Measurements from ENCODE around the gene KCNK3.

Gene KCNK3

GRCh38 chr2:26767129-26767528 lies 74.6 kb downstream of the KCNK3 start:
- H3K4me3 Mint-ChIP-seq = no peak overlapping the region
- peaks cover 3% of the 10 kb centered on the region for H3K27me3 Mint-ChIP-seq (ENCODE audit: low read depth)
- no peaks in the 10 kb centered on the region for H3K9me3 Mint-ChIP-seq
- H3K36me3 Mint-ChIP-seq (ENCODE audit: low read depth) = peaks cover 4% of the 10 kb centered on the region
- H3K27ac Mint-ChIP-seq = no peak overlapping the region
- peaks cover 32% of the 10 kb centered on the region for H3K4me1 Mint-ChIP-seq (ENCODE audit: low read depth)

GRCh38 chr2:26767894-26768487 lies 75.5 kb downstream of the KCNK3 start:
- Mint-ChIP-seq H3K4me1 (ENCODE audit: low read depth) (peaks cover 41% of the 10 kb centered on the region), H3K4me3 (no peak overlapping the region), H3K27me3 (ENCODE audit: low read depth) (no peaks in the 10 kb centered on the region), H3K9me3 (no peaks in the 10 kb centered on the region), H3K36me3 (ENCODE audit: low read depth) (peaks cover 6% of the 10 kb centered on the region), H3K27ac (no peak overlapping the region)

DNA sequence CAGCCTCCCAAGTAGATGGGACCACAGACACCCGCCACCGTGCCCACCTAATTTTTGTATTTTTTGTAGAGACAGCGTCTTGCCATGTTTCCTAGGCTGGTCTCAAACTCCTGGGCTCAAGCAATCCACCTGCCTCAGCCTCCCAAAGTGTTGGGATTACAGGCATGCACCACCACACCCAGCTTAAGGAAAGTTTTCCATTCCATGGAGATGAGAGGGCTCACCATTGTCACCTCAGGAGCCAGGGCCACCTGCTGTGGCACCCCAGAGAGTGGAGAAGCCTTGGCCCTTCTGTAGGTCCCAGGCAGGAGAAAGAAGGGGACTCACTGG lies 76.2 kb downstream of the KCNK3 start:
- no peaks in the 10 kb centered on the region for H3K27me3 Mint-ChIP-seq (ENCODE audit: low read depth)
- H3K36me3 Mint-ChIP-seq (ENCODE audit: low read depth) = peaks cover 6% of the 10 kb centered on the region
- no peak overlapping the region for H3K4me3 Mint-ChIP-seq
- H3K27ac Mint-ChIP-seq = peak overlapping the region; percentile 55
- no peaks in the 10 kb centered on the region for H3K9me3 Mint-ChIP-seq
- H3K4me1 Mint-ChIP-seq (ENCODE audit: low read depth) = peaks cover 42% of the 10 kb centered on the region

DNA sequence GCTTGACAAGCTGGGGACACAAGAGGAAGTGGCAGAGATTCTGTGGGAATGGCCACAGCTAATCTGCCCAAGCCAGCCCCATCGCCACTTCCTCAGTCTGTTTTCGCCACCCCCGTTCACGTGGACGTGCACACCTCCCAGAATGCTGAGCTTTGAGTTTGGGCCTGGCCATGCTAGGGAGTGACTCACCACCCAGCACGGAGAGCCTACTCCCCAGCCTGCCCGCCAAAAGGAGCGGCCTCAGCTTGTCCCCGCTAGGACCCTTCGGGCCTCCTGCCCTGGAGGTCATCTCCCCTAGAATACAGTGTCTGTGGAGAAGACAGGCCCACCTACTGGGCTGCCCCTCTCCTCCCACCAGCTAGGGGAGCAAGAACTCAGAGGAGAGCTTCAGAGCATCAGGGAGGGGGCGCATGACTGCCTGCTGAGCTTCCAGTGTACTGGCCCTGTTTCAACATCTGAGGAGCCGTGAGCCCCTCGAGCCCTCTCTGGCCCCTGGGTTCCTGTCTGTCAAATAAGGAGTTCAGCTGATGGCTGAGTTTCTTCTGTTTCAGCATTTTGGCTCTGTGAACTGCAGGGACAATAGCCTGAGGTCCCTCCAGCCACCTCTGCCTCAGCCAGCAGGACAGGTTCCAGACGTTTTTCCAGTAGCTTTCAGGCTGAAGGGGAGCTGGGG lies 76.7 kb downstream of the KCNK3 start:
- H3K27me3 Mint-ChIP-seq (ENCODE audit: low read depth) = no peaks in the 10 kb centered on the region
- H3K9me3 Mint-ChIP-seq = no peaks in the 10 kb centered on the region
- peaks cover 6% of the 10 kb centered on the region for H3K36me3 Mint-ChIP-seq (ENCODE audit: low read depth)
- H3K4me3 Mint-ChIP-seq = no peak overlapping the region
- H3K27ac Mint-ChIP-seq = peak overlapping the region; percentile 55
- peaks cover 42% of the 10 kb centered on the region for H3K4me1 Mint-ChIP-seq (ENCODE audit: low read depth)

GRCh38 chr2:26770986-26771586 lies 78.6 kb downstream of the KCNK3 start:
- no peak overlapping the region for H3K4me3 Mint-ChIP-seq
- peaks cover 29% of the 10 kb centered on the region for H3K4me1 Mint-ChIP-seq (ENCODE audit: low read depth)

GRCh38 chr2:26772064-26773001 lies 79.8 kb downstream of the KCNK3 start:
- Mint-ChIP-seq H3K27ac (peak overlapping the region; percentile 98), H3K9me3 (no peaks in the 10 kb centered on the region), H3K36me3 (ENCODE audit: low read depth) (peaks cover 18% of the 10 kb centered on the region), H3K4me3 (peak overlapping the region; percentile 58), H3K4me1 (ENCODE audit: low read depth) (peaks cover 29% of the 10 kb centered on the region), H3K27me3 (ENCODE audit: low read depth) (no peaks in the 10 kb centered on the region)

More at GRCh38 chr2:26770986-26771586, 78.6 kb downstream of the KCNK3 start:
- peak overlapping the region; percentile 58 for H3K27ac Mint-ChIP-seq
- H3K9me3 Mint-ChIP-seq = no peaks in the 10 kb centered on the region
- no peaks in the 10 kb centered on the region for H3K27me3 Mint-ChIP-seq (ENCODE audit: low read depth)
- H3K36me3 Mint-ChIP-seq (ENCODE audit: low read depth) = peaks cover 12% of the 10 kb centered on the region

GRCh38 chr2:26776195-26776800 lies 83.8 kb downstream of the KCNK3 start:
- H3K36me3 Mint-ChIP-seq (ENCODE audit: low read depth) = peaks cover 29% of the 10 kb centered on the region
- H3K9me3 Mint-ChIP-seq = no peaks in the 10 kb centered on the region
- peak overlapping the region; percentile 5 for H3K27ac Mint-ChIP-seq
- peaks cover 17% of the 10 kb centered on the region for H3K4me1 Mint-ChIP-seq (ENCODE audit: low read depth)
- no peak overlapping the region for H3K4me3 Mint-ChIP-seq
- no peaks in the 10 kb centered on the region for H3K27me3 Mint-ChIP-seq (ENCODE audit: low read depth)

DNA sequence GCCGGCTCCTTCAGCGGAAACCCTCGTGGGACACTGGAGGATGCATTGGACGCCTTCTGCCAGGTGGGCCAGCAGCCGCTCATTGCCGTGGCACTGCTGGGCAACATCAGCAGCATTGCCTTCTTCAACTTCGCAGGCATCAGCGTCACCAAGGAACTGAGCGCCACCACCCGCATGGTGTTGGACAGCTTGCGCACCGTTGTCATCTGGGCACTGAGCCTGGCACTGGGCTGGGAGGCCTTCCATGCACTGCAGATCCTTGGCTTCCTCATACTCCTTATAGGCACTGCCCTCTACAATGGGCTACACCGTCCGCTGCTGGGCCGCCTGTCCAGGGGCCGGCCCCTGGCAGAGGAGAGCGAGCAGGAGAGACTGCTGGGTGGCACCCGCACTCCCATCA lies 85.6 kb downstream of the KCNK3 start:
- no peaks in the 10 kb centered on the region for H3K4me1 Mint-ChIP-seq (ENCODE audit: low read depth)
- H3K36me3 Mint-ChIP-seq (ENCODE audit: low read depth) = peaks cover 27% of the 10 kb centered on the region
- H3K27ac Mint-ChIP-seq = no peak overlapping the region
- no peaks in the 10 kb centered on the region for H3K27me3 Mint-ChIP-seq (ENCODE audit: low read depth)
- no peak overlapping the region for H3K4me3 Mint-ChIP-seq
- no peaks in the 10 kb centered on the region for H3K9me3 Mint-ChIP-seq

GRCh38 chr2:26778507-26778906 lies 86.0 kb downstream of the KCNK3 start:
- Mint-ChIP-seq H3K4me1 (ENCODE audit: low read depth) (no peaks in the 10 kb centered on the region), H3K27ac (no peak overlapping the region), H3K4me3 (no peak overlapping the region), H3K36me3 (ENCODE audit: low read depth) (peaks cover 27% of the 10 kb centered on the region), H3K9me3 (no peaks in the 10 kb centered on the region), H3K27me3 (ENCODE audit: low read depth) (no peaks in the 10 kb centered on the region)

- Mint-ChIP-seq H3K27me3 (ENCODE audit: low read depth) (no peaks in the 10 kb centered on the region), H3K27ac (no peak overlapping the region), H3K4me3 (no peak overlapping the region), H3K9me3 (no peaks in the 10 kb centered on the region), H3K36me3 (ENCODE audit: low read depth) (peaks cover 25% of the 10 kb centered on the region), H3K4me1 (ENCODE audit: low read depth) (peaks cover under 1% of the 10 kb centered on the region)
Observed at GRCh38 chr2:26780203-26780760, 87.8 kb downstream of the KCNK3 start.
